Central memory CD4-positive, alpha-beta T cell (primary cell): Measurements from ENCODE around the gene UMODL1.

Source experiments
- DNase-seq: peaks from one replicate; pipeline ENCODE4 v3.0.0; 2022

UMODL1 gene

DNA sequence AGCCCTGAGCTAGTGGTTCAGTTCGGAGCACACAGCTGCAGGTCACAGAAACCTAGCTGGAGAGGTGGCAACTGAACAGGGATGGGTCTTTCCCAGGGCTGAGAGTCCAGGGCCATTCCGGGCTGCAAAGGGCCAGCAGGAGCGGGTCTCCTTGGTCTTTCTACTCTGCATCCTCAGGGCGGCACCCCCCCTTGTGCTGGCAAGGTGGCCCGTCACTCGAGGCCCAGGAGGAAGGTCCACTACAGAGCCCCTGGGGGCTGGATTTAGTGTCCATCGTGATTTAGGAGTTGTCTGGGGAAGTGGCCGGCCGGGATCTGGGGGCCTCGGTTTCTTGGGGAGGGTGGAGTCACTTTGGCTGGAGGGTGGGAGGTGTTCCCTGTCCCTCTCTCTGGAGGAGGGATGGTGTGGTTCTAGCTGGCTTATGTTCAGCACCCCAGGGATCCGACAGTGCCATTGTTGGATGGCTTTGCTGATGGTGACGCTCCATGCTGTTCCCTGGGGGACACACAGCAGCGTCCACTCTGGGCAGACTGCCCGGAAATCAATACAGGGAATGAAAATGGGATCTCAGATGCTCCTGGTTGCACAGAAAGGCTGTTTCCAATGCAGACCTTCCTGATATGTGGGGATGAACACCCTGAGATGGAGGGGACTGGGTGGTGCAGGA, 64.4 kb downstream of the UMODL1 start:
- DNase-seq, result no peak

DNA sequence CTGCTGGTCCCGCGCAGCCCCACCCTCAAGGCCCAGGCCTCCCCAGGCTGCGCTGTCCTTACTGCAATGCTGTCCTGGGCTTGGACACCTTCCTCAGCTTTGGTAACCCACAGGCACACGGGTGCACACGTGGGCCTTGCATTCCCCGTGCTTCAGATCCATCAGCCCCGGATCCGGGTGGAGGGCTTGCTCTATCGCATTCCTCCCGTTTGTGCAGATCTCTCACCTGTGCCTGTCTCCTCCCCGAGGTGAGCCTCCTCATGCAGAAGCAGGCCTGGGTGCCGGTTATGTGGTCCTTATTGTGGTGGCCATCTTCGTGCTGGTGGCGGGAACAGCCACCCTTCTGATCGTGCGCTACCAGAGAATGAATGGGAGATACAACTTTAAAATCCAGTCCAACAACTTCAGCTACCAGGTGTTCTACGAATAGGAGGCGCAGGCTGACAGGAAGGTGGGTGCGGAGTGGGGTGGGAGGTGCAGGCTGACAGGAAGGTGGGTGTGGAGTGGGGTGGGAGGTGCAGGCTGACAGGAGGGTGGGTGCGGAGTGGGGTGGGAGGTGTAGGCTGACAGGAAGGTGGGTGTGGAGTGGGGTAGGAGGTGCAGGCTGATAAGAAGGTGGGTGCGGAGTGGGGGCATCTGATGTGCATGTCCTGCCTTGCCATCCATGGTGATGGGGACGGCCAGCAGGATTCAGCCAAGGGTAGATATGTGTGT, 66.2 kb downstream of the UMODL1 start:
- DNase-seq, result no peak

DNA sequence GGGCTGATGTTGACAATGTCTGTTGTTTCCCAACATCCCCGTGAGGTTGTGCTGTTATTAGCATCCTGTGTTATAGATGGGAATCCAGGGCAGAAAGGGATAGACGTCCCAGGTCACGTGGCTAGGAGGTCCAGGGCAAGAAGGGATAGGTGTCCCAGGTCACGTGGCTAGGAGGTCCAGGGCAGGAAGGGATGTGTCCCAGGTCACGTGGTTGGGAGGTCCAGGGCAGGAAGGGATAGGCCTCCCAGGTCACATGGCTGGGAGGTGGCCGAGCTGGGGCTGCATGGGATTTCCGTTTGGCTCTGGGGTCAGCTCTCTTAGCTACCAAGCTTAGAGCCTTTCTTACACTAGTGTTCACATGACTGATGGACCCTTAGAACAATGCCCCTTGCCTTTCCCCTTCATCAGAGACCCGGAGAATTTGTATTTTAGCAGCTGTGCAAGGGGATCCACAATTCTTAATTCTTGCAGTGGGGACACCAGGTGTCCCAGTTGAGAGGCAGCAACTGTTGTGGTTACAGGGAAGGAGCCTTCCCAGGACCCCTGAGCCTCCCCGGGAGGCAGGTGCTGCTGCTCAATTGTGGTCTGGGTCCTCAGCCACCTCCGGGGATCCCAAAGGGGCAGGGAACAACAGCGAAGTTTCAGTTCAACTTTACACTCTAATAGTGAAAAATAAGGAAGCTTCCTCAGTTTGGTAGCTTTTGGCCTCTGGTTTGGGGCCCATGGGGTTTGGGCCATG, 69.2 kb downstream of the UMODL1 start:
- no peak for DNase-seq

DNA sequence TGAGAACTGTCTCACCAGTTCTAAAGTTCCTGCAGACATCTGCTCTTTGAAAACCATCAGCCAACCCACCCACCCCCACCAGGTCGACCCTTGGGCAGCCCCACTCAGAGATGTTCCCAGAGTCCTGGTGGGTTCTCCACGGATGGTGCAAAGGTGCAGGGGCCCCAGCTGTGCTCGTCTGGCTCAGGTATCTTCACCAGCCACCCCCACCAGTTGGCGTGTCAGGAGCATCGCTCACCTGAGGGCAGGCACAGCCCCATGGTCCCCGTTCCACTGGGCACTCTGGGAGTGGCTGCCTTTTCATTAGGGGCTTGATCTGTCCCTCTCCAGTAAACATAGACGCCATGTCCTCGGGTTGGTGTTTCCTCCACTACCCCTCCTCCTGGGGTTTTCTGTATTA, 70.5 kb downstream of the UMODL1 start:
- DNase-seq, result no peak

DNA sequence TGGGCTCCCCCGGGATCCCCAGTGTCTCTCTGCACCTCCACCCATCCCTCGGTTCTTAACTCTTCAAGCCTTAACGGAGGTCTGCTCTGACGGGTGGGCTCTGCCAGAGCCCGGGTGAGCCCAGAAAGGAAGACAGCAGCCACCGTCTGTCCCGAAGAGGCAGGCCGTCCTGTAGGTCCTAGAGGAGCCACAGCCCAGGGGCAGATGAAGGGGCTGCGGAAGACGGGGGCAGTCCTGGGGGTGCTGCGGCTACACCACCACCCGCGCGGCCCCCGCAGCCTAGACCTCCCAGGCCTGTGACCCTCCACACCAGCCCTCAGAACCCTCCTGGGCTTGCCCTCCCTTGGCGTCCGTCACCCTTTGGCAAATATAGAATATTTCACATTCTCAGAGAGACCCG, 71.0 kb downstream of the UMODL1 start:
- no peak for DNase-seq

DNA sequence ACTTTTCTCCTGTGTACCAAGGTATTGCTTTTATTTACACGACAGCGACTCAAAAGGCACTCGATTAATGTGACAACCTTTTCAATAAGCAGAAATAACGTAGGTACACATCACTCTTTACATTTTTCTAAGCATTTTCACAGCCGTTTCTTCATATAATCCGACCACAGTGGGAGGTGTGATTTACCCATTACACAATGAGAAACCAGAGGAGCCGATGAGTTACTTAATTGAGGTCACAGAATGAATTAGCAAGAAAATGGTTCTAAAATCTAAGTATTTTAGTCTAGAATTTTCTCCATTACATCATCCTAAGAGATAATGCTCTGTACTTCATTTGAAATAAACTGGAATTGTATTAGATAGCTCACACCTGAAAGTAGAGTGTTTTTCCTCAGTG, 71.5 kb downstream of the UMODL1 start:
- DNase-seq, result no peak

DNA sequence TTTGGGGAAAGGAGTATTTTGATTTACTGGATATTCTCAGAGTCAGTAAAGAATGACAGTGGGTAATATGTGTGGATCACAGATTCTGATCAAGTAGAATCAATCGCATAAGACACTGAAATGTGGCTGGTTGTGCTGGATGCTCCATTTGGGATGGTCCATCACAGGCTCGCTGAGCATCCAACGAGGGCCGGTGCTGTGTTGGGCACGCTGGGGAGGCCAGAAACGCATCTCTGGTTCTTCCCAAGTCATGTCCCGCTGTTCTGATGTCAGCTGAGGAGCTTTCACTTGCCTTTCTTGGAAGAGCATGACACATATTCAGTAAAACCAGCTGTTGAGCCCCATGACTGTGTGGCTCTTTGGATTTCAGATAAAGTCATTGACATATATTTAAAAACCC, 72.0 kb downstream of the UMODL1 start:
- no peak for DNase-seq

DNA sequence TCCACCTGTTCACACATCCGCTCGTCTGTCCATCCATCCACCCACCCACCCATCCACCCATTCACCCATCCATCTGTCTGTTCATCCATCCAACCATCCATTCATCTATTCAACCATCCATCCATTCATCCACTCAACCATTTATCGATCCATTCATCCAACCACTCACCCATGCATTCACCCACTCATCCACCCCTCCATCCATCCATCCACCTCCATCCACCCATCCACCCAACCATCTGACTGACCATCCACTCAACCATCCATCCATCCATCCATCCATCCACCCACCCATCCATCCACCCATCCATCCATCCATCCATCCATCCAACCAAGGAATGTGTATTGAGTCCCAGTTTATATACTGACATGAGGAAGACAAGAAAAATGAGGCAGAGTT, 73.1 kb downstream of the UMODL1 start:
- no peak for DNase-seq

DNA sequence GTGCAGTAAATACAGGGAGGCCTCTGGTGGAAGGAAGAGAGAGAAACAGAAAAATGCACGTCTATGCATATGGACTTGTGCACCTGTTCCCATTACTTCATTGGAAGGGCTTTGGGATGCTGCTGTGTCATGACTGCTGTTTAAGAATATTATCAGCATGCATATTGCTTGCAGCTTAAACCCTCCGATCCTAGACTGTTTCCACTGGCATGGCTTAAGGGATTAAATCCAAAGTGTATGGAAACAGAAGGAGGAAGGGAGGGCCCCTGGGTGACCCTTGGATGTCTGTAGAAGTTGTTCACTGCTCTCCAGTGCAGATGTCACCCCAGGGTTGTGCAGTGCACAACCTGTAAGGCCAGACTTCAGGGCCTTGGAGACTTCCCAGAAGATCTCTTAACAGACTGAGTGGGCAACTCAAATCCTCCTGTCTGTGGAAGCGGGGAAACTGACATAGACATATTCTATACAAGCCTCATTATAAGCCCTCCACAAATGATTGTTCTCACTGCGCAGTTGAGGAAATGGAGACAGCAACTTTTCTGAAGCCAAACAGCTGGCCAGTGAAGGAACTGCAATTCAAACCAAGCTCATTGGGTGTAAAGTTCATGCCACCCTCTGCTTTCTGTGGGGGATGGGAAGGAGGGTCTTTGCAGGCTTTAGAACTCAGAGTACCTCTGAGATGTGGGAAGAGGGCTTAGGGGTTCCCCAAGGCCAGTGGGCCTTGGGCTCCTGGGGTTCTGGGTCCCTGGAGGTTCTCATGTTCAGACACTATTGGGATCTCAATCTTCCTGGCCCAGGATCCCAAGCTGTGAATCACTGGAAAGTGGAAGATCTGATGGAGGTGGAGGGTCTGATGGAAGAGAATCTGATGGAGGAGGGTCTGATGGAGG, 73.8 kb downstream of the UMODL1 start:
- DNase-seq, result no peak

DNA sequence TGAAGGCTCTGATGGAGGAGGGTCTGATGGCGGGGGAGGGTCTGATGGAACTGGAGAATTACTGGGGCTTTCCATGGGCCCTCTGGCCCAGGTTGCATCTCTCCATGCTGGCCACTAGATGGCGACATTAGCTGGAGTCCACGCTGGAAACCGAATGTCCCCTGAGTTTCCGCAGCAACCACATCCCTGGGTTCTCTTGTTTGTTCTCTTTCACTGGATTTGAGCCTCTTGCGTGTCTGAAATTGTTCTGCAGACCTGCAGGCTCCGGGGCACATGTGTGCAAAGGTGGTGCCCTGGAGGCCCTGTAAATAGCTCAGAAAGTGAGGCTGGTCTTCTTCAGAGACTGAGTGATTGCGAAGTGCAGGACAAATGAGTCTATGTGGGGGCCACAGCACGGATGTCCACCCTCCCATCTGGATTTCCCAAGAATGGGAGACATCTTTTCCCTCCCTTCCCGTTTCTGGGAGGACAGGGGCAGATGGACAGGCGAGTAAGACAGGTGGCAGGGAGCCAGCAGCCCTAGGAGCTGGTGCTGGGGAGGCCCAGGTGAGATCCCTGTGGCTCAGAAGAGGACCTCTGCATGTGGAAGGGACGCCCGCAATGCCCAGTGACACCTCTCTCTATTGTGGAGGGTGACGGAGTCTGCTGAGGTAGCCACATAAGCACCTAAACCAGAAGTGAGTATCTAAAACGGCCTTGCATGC, 74.6 kb downstream of the UMODL1 start:
- DNase-seq, result peak; percentile 66

DNA sequence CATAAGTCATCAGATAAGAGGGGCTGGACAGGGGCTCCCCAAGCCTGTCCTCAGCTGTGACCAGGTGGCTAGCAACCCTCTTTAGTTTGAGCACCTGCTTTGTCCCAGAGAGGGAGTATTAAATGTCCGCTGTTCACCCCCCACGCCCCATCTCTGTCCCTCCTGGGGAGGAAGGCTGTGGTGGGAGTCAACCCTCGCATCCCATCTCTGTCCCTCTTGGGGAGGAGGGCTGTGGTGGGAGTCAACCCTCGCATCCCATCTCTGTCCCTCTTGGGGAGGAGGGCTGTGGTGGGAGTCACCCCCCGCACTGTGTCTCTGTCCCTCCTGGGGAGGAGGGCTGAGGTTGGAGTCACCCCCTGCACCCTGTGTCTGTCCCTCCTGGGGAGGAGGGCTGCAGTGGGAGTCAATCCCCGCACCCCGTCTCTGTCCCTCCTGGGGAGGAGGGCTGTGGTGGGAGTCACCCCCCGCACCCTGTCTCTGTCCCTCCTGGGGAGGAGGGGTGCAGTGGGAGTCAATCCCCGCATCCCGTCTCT, 75.2 kb downstream of the UMODL1 start:
- no peak for DNase-seq

DNA sequence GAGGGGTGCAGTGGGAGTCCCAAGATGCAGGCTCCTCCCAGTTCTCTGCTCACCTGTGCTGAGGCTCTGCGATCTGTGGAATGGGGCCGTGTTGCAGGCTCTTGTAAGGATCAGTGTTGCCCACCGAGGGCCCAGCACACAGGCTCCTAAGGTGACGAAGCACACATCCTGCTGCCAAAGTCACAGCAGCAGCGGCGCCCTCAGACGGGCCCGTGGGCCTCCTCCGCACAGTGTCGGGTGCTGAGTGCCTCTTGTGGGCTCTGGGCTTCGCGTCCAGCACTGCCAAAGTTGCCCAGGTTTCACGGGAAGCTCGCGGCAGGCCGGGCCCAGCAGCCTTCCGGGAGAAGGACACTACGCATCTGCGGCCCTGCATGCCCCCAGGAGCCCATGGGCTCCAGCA, 75.7 kb downstream of the UMODL1 start:
- no peak for DNase-seq

DNA sequence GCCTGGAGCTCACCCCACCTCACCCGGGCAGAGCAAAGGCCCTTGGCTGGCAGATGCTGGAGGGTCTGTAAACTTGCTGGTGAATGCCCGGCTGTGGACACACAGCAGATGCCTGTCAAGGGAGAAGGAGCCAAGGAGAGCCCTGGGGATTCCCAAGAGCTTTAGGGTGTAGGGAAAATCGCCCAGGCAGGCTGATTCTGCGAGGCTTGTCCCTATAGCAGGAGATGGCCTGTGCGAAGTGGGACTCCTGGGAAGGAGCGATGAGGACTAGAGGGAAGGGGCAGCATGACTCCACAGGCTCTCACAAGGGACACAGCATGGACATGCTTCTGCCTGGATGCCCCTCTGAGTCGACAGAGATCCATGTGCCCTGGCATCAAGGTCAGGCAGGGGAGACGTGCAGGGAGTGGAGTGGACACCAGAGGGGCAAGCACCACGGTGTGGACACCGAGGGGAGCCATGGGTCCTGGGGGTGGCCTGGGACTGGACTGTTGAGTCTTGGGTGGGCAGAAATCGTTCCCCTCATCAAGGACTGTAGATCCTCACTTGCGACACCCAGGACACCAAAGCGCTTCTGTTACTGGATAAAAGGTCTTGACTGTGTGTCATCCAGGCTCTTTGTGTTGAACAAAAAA, 76.4 kb downstream of the UMODL1 start:
- no peak for DNase-seq

DNA sequence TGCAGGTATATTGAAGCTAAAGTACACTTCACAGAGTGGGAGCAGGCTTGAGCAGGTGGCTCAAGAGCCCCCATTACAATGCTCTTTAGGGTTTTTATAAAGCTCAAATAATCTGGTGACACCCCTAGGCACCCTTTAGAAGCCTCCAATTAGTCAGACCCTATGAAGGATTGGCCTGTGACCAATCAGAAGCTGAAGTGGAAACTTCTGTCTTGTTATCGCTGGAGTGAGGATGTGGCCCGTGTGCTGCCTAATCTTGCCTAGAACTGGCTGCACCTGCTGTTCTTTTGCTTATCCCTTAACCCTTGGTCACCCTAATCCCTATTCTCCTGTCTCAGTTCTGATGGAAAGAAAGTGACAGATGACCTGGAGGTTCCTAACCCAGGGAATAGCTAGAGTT, 77.0 kb downstream of the UMODL1 start:
- no peak for DNase-seq

DNA sequence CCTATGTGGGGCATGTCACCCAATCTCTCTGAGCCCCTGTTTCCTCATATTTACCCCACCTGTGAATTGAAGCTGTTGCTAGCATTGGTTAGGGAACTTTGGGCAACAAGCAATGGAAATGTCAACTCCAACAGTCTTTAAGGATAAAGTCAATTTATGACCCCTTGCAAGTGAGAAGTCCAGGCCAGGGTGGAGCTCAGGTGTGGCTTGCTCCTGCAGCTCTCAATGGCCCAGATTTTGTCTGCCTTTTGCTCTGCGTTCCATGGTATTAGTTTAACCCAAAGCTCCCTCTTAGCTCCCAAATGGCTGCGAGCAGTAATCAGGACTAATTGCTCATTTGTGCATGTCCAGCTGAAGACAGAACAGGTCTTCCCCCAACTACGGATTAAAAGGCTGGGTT, 77.5 kb downstream of the UMODL1 start:
- DNase-seq, result no peak

DNA sequence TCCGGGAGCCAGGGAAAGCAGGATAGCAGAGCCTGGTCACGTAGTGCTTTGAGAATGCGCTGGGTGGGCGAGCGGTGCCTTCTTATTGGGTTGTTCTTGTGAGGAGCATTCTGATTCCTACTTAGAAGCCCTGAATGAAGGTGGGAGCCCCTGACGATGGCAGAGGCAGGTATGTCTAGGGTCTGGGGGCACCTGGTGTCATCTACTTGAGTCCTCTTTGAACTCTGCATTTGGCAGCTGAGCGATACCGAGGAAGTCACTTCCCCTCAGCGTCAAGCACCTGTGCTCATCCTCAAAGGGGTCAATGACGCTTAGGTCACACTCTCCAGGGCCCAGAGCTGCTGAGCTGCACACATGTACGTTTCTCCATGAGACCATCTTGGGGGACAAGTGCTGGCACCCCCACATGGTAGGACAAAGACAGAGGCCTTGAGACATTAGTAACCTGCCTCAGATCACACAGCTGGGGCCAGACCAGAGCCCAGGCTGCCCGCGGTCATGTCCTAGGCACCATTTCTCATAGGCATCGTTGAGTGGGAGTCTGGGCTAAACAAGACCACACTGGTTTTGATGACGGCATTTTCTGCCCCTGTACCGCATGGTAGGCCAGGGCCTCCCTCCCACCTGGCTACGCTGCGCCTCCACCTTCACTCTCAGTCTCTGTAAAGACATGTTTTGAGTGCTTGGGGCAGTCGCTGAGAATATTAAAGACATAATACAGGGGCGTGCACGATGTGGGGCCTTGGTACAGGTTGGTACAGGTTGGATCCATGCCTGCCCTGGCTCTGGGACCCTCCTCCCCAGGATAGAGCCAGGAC, 78.7 kb downstream of the UMODL1 start:
- DNase-seq, result no peak

DNA sequence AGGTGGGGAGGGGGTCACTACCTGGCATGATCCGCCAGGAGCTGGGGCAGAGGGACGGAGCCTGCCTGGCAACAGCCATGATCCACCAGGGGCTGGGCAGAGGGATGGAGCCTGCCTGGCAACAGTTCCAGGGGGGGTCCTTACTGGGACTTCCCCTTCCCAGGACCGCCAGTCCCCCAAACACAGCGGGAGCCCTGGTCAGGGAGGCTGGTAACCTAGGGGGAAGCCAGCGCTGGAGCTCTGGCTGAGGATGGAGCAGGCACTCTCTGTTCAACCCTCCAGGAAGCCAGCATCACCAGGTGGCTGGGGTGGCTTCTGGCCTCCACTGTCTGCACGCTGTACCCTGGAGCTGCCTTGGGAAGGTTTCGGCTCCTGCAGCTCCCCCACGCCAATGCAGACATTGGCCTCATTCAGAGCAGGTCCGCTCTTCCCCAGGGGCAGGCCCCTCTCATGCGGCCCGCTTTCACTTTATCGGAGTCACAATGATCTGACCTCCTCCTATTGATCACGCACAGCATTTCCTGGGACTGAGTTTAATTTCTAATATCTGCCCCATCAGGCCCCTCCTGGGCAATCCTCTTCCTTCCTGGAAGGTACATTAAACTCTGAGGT, 79.5 kb downstream of the UMODL1 start:
- DNase-seq, result no peak

DNA sequence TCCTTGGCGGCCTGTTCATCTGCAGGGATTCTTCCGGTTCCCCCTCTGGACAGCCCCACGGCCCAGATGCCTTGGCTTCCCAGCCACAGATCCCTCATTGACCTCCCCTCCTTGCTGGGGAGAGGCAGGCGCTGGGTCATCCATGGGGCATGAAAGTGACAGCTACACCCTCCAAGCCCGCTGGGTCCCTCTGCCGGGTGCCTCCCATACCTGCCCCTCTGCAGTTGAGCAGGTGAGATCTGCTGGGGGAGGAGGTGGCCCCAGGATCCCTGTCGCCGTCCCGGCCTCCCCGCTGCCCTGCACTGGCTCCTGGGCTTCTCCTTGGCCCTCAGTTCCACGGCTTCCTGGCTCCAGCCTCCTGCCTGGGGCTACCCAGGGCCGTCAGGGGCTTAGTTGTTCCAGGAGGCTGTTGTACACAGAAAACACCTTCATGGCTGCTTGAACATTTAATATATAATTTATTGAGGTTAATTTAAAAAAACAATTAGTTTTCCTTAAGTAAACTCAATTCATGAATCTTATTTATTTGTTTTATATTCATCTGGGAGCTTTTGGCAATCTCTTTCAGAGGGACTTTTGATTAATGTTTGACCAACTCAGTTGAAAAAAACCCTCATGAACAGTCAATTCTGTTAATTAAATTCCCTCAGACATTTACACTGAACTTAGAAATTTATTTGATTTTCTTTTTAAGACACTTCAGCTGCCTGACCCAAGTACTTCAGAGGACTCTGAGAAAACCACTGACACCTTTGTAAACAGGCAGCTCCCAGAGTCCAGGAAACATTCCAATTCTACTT, 80.2 kb downstream of the UMODL1 start:
- no peak for DNase-seq

DNA sequence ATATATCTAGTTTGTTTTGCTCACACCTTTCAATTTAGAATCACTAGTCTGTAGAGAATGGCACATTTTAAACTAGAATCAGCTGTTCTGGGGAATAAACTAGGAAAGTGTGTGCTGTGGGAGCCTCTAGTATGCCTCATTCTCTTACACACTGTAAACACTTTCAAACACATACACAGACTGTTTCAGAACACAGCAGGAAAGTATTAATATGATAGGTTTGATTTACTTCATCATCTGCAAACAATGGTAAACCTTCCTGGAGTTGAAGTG, 80.8 kb downstream of the UMODL1 start:
- no peak for DNase-seq
